ENCODE data around the gene MSI2.

GRCh38 chr17:57550016-57550415, 293.7 kb downstream of the MSI2 start:
- TF ChIP-seq, protein P1, sequence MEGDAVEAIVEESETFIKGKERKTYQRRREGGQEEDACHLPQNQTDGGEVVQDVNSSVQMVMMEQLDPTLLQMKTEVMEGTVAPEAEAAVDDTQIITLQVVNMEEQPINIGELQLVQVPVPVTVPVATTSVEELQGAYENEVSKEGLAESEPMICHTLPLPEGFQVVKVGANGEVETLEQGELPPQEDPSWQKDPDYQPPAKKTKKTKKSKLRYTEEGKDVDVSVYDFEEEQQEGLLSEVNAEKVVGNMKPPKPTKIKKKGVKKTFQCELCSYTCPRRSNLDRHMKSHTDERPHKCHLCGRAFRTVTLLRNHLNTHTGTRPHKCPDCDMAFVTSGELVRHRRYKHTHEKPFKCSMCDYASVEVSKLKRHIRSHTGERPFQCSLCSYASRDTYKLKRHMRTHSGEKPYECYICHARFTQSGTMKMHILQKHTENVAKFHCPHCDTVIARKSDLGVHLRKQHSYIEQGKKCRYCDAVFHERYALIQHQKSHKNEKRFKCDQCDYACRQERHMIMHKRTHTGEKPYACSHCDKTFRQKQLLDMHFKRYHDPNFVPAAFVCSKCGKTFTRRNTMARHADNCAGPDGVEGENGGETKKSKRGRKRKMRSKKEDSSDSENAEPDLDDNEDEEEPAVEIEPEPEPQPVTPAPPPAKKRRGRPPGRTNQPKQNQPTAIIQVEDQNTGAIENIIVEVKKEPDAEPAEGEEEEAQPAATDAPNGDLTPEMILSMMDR (conservative IDR thresholded peaks at IDR 0.05; ENCODE audit: low read length): no peak
- no peak for TF ChIP-seq EZH2phosphoT487 (IDR thresholded peaks at IDR 0.05; ENCODE audit: borderline replicate concordance, low read depth, low read length)
